GM11168 (cell line): ENCODE measurements around the gene NCOA7.
"Not testable (repeated sequence)": the region's sequence is repeated elsewhere in the genome, so short reads cannot be mapped to it uniquely, and the experiment has no call there.

ENCODE experiments used
- in situ Hi-C: fragments of 300-500 bp; cut with MboI; formaldehyde crosslinking; loops from one replicate; pipeline ENCODE4 v1.12.0; 2022; ENCODE audit warnings: low sequenced_read_pairs; ENCODE audit not compliant: unreplicated experiment

NCOA7 gene

DNA sequence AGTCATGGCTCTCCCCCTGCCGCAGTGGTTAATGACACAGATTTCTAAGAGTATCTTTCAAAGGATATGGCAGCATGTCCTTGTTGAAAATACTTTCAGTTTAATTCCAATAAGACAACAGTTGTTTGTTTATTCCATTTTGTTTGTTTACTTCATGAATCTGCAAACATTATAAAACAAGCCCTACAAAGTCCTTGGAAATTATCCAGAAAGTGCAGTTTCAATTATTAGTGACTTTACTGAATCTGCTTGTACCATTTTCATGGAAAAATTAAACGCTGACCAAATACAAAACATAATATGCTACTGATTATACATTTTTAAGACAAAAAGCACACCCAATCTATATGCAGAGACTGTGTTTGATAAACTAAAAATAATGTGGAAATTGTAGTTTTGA, 38.0 kb upstream of the NCOA7 start:
- in situ Hi-C loops = loop anchor here (5.0 to 25.0 kb wide), 2 partner anchors 240 to 445 kb away; no protein-coding TSS in a partner anchor

DNA sequence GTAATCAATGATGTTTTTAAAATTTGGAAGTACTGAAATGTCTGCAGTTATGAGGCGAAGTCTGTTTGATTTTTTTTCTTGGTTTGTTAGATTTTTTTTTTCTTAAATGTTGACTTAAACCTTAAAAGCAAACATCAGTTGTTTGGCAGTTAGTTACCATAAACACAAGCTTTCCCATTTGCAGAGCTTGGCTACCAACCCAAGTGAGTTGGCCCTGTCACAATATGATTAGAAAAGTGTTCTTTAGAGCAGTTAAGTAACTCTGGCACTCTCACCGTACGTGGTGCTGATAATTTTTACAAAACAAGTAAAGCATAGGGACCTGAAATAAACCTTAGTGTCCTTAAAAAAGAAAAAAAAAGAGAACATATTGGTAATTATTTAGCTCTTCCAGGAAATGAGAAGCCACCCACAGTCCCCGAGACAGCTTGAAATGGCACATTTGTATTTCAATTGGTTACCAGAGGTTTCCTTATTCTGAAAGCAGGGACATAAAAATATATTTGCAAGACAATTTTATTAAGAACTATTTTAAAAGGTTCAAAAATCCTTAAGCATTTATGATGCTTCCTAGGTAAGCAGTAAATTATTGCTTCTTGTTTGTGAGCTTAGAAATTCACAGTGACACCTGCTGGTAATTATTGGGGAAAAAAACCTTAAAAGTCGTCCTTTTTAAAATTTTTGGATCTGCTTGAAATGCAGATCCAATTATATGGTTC, 37.4 kb upstream of the NCOA7 start:
- in situ Hi-C loops = loop anchor here (5.0 to 25.0 kb wide), 2 partner anchors 241 to 446 kb away; no protein-coding TSS in a partner anchor

DNA sequence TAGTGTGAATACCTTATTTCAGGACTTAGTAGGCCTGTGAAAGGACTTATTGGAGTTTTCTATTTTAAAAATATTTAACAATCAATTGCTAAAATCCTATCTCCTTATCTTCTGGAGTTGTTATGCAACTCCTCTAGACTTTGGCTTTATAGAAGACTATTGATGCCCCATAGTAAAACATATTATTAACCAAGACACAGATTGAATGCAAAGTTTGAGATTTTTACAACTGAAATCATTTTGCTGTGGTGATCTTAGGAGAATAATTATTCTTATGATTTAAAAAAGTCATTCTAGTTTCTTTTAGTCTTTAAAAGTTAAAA, 36.9 kb upstream of the NCOA7 start:
- in situ Hi-C loops = loop anchor here (5.0 to 25.0 kb wide), 2 partner anchors 242 to 447 kb away; no protein-coding TSS in a partner anchor

DNA sequence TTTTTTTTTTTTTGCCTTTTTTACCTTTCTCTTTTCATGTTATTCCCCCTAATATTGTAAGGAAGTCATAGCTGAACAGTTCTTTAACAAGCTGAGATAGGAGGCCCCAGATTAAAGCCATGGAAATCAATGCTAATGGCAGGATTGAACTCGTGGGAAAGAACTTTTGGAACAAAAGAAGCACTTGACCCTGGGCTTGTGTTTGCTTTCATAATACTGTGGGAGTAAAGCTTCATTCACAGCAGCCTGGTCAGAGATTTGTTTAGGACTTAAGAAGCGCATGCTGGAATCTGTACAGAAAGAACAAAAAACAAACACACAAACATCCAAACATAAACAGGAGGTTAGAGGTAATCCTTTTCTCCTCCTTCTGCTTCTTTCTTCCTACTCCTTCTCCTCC, 36.2 kb upstream of the NCOA7 start:
- in situ Hi-C loops = loop anchor here (5.0 to 25.0 kb wide), 2 partner anchors 242 to 447 kb away; no protein-coding TSS in a partner anchor

DNA sequence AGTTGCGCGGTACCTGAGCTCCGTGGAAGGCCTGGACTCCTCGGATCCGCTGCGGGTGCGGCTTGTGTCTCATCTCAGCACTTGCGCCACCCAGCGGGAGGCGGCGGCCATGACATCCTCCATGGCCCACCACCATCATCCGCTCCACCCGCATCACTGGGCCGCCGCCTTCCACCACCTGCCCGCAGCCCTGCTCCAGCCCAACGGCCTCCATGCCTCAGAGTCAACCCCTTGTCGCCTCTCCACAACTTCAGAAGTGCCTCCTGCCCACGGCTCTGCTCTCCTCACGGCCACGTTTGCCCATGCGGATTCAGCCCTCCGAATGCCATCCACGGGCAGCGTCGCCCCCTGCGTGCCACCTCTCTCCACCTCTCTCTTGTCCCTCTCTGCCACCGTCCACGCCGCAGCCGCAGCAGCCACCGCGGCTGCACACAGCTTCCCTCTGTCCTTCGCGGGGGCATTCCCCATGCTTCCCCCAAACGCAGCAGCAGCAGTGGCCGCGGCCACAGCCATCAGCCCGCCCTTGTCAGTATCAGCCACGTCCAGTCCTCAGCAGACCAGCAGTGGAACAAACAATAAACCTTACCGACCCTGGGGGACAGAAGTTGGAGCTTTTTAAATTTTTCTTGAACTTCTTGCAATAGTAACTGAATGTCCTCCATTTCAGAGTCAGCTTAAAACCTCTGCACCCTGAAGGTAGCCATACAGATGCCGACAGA, 31.4 kb upstream of the NCOA7 start:
- in situ Hi-C loops = loop anchor here (25.0 kb wide), 1 partner anchor 247 kb away; no protein-coding TSS in a partner anchor

DNA sequence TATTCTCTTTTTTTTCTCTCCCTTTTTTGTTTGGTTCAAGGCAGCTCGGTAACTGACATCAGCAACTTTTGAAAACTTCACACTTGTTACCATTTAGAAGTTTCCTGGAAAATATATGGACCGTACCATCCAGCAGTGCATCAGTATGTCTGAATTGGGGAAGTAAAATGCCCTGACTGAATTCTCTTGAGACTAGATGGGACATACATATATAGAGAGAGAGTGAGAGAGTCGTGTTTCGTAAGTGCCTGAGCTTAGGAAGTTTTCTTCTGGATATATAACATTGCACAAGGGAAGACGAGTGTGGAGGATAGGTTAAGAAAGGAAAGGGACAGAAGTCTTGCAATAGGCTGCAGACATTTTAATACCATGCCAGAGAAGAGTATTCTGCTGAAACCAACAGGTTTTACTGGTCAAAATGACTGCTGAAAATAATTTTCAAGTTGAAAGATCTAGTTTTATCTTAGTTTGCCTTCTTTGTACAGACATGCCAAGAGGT, 30.8 kb upstream of the NCOA7 start:
- in situ Hi-C loops = loop anchor here (25.0 kb wide), 1 partner anchor 248 kb away; no protein-coding TSS in a partner anchor

DNA sequence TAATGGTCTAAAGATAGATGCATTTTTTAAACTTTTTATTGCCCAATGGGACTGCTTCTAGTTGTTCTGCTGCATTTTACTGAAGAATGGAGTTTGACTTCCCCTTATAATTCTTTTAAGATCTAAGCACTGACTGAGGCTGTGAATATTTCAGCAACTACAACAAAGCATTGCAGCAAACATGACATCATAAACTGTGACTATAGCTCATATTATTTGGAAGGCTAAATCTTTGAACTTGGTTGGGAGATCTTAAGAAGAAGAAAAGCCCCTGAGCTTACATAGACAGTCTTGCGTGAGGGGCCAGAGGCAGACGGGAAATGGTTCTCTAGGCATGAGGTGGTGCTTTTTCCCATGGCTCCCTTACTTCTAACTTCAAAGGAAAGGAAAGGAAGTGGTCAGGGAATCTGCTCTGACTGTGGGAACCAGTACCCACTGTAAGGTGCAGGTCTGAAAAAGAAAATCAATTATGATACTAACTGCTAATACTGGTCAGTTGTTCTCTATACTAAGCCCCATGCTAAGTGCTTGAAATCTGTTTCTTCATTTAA, 26.6 kb upstream of the NCOA7 start:
- in situ Hi-C loops = loop anchor here (25.0 kb wide), 1 partner anchor 252 kb away; no protein-coding TSS in a partner anchor

DNA sequence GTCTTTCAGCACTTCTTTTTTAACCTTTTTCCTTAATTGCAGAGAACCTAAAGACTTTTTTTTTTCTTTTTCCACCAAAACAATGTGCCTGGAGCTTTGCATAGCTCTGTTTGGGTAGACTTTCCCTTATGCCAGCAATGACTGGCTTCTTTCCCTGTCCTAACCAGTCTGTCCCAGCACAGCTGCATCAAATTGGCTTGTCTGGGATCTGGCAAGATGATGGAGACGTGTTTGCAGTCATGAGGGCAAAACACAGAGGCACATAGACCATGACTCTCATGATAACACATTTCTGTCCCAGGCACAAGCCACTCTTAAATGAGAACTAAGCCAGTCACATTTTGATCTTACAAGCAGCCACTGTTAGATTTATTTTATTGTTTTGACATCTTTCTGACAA, 24.8 kb upstream of the NCOA7 start:
- in situ Hi-C loops = loop anchor here (25.0 kb wide), 1 partner anchor 254 kb away; no protein-coding TSS in a partner anchor

DNA sequence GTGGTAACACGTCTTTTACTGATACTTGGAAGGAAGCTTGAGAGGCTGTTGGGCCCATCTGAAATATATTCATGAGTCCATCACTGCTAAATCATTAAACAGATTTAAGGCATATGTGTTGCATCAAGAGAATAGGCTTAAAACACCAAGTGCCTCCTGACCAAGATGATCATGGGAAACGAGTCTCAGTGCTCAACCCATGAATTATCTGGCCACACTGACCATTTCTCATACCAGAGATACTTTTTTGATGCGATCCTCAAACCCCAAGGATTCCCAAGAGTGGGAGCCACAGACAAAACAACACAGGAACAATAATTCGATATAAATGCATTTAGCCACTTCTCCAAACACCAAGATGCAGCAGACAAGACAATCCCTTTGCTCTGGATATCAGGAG, 24.1 kb upstream of the NCOA7 start:
- in situ Hi-C loops = loop anchor here (25.0 kb wide), 1 partner anchor 254 kb away; no protein-coding TSS in a partner anchor

DNA sequence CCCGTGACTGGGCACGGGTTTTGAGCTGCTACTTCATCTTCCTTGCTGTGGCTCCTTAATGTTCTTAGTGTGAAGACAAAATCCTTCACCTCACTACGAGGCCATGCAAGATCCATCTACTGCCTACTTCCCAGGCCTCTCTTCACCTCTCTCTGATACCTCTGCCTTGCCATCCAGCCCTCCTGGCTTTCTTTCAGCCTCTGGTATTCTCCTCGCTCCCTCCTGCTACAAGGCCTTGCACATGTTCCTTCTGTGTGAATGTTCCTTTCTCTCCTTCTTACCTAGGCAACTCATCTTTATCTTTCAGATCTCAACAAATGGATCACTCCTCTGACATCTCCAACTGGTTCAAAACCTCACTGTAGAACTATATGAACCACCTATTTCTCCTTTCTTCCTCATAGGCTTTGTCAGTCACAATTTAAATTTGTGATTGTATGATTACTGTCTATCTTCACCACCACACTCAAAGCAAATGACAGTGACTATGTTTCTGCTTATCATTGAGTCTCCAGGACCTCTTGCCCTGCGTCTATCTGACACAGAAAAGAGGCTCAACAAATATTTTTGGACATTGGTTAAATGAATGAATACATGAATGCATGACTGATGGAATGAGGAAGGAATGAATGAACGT, 21.5 kb upstream of the NCOA7 start:
- in situ Hi-C loops = loop anchor here (25.0 kb wide), 1 partner anchor 257 kb away; no protein-coding TSS in a partner anchor

DNA sequence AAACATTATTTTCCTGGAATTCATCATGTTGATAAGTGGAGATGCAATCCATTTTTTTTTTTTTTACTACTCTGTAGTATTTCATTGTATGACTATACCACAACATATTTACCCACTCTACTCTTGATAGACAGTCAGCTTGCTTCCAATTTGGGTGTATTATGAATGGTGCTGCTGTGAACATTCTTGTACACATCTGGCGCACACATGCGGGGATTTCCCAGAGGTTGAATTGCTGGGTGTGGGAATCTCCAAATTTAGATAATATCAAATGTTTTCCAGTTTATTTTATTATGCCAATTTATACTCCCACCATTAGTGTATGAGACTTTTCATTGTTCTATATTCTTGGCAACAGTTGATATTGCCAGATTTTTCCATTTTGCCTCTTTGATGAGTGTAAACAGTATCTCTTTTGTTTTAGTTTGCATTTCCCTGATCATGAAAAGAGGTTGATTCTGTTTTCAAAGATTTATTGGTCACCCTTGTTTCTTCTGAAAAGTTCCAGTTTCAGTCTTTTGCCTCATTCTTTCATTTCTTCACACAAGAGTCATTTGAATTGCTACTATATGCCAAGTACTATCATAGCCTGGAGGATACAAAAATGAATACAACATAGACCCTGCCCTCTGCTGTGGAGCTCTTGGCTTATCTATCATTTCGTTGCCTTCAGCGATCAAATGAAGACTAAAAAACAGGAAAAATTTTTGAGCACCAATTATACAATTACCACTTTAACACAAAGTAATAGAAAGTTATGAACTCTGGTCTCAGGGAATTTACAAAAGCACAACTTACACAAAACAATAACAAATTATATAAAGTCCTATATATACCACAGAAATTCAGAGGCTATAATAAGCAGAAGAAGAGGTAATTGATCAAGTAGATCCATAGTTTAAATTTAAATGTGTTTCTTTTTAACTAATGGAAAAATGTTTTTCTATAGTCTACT, 17.1 kb upstream of the NCOA7 start:
- in situ Hi-C loops = loop anchor here (25.0 kb wide), 1 partner anchor 261 kb away; no protein-coding TSS in a partner anchor

DNA sequence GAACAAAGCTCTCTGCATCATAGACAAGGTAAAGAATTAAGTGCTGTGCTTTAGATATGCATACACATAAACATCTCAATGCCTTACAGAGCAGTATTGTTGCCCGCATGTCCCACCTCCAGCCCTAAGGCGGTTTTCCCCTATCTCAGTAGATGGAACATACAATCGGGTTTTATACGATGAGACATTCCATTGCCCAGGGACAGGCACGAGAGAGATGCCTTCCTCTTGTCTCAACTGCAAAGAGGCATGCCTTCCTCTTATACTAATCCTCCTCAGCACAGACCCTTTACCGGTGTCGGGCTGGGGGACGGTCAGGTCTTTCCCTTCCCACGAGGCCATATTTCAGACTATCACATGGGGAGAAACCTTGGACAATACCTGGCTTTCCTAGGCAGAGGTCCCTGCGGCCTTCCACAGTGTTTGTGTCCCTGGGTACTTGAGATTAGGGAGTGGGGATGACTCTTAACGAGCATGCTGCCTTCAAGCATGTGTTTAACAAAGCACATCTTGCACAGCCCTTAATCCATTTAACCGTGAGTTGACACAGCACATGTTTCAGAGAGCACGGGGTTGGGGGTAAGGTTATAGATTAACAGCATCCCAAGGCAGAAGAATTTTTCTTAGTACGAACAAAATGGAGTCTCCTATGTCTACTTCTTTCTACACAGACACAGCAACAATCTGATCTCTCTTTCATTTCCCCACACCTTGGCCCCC, 14.5 kb upstream of the NCOA7 start:
- in situ Hi-C loops = not testable (repeated sequence)

DNA sequence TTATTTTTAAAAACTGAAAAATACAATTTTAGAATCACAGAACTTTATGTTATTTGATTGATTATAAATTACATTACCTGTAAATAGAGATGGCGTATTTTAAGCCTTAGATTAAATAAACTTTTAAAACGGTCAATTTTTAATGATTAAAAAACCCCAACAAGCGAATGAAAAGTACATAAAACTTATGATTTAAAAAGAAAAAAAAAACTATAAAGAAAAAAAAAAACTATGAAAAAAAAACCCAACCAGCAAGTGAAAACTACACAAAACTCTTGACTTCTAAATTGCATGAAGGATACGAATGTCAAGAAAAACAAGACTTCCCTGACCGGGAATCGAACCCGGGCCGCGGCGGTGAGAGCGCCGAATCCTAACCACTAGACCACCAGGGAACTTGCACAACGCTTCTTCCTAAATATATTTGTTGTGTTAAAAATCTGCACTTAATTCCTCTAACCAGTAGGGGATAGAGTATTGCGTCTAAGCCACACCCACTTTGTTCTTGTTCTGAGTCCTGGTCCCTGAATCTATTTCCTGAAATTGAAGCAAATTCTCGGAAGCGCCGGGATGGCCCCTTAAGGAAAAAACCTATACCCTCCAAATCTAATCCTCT, 10.7 kb upstream of the NCOA7 start:
- in situ Hi-C loops = loop anchor here (10.0 kb wide), 1 partner anchor 125 kb away; no protein-coding TSS in a partner anchor

DNA sequence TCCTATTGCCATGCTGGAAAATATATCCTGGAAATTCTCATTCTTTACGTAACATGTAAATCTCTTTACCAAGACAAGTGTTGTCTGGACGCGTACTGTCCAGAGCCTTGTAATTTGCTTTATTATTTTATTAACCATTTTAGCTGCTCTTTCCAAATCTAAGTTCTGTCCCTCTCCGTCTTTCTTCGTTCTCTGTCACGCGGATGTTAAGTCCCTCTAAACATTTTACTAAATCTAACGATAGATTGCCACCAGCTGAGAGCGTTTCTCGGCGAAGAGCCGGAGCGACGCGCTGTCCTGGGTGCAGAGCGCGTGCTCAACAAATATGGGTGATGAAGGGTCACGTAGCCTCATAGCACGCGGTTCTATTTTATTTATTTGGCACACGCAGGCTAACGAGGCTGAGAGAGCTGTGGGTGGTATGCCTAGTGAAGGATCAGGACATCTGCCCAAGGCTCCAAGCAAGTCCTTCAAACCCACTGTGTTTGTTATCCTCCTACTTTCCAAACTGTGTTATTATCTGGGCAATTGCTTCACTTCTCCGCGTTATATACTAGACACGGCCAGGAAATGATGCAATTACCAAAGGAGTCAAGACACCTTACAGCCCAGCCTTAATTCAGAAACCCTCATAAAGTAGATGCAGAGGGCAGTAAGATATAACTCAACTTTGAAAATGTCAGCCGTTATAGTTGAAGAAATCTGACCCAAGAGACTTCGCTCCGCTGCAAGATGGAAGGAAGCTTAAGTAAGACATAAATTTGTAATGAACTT, 10.0 kb upstream of the NCOA7 start:
- in situ Hi-C loops = loop anchor here (10.0 kb wide), 1 partner anchor 124 kb away; no protein-coding TSS in a partner anchor

DNA sequence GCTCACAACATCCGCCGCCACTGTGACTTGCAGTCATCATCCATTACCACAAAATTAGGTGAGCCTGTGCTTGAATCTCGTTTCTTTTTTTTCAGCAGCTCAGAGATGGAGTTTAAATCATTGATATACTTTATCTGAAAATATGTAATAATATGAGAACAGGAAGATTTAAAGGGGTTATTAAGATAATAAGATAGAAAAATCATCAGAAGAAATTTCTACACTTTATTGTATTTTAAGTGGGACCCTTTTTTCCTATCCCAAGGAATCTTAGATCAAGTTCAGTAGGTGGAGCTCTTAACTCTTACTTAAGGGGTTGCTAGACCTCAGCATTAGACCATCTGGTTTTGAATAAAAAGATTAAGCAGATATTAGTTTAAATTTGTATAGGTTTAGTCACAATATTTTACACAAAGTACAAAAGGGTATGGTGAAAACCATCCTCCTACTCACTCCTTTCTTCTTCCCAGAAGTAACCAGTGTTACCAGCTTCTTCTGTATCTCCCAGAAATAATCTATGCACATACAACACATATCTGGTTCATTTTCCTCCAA, 9.4 kb upstream of the NCOA7 start:
- in situ Hi-C loops = loop anchor here (10.0 kb wide), 1 partner anchor 123 kb away; no protein-coding TSS in a partner anchor

DNA sequence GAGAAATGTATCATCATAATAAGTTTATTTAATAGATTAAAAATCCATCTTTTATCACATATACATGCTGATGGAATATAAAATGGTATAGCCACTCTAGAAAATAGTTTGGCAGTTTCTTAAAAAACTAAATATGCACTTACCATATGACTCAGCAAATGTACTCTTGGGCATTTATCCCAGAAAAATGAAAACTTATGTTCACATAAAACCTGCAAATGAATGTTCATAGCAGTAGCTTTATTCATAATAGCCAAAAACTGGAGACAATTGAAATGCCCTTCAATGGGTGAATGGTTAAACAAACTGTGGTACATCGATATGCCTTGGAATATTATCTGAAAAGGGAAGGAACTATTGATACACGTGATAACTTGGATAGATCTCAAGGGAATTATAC, 6.4 kb upstream of the NCOA7 start:
- in situ Hi-C loops = loop anchor here (10.0 kb wide), 1 partner anchor 120 kb away; no protein-coding TSS in a partner anchor

DNA sequence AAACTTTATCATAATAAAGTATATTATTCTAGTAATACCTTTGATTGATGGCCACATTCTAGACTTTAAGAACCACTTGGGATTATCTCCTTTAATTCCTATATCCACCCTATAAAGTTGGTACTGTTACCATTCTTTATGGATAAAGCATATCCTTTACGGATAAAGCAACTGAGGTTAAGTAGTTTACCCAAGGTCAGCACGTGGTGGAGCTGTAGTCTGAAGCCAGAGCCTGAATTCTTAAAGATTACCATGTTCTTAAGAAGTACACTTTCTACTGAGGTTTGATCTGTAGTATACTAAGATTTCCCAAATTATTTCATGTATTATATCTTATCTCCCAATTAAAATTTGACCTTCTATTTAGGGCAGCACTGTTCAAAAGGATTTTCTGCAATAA, 3.0 kb upstream of the NCOA7 start:
- in situ Hi-C loops = loop anchor here (5.0 to 10.0 kb wide), 2 partner anchors 117 to 175 kb away; no protein-coding TSS in a partner anchor
